PC-3 (cell line): Measurements from ENCODE around the gene TNS3.

Experiments
- EZH2 ChIP-seq: fragments of 300-600 bp; sonication (generic); IDR thresholded peaks from one replicate; pipeline ENCODE4 v1.6.1; 2017; ENCODE audit warnings: antibody characterized with exemption, mild to moderate bottlenecking, low read length; ENCODE audit not compliant: unreplicated experiment
- TF ChIP-seq, protein P1 (sequence below): fragments of 300-600 bp; sonication (generic); conservative IDR thresholded peaks from 2 replicates; pipeline ENCODE4 v1.5.1; 2017; ENCODE audit warnings: antibody characterized with exemption, low read depth, mild to moderate bottlenecking, low read length

GRCh38 chr7:47233996-47234395 lies 347.9 kb downstream of the TNS3 start:
- TF ChIP-seq EZH2 = no peak
- TF ChIP-seq, protein P1, sequence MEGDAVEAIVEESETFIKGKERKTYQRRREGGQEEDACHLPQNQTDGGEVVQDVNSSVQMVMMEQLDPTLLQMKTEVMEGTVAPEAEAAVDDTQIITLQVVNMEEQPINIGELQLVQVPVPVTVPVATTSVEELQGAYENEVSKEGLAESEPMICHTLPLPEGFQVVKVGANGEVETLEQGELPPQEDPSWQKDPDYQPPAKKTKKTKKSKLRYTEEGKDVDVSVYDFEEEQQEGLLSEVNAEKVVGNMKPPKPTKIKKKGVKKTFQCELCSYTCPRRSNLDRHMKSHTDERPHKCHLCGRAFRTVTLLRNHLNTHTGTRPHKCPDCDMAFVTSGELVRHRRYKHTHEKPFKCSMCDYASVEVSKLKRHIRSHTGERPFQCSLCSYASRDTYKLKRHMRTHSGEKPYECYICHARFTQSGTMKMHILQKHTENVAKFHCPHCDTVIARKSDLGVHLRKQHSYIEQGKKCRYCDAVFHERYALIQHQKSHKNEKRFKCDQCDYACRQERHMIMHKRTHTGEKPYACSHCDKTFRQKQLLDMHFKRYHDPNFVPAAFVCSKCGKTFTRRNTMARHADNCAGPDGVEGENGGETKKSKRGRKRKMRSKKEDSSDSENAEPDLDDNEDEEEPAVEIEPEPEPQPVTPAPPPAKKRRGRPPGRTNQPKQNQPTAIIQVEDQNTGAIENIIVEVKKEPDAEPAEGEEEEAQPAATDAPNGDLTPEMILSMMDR = no peak
